Measurements from ENCODE around the gene TAF7L.

The TAF7L gene

DNA sequence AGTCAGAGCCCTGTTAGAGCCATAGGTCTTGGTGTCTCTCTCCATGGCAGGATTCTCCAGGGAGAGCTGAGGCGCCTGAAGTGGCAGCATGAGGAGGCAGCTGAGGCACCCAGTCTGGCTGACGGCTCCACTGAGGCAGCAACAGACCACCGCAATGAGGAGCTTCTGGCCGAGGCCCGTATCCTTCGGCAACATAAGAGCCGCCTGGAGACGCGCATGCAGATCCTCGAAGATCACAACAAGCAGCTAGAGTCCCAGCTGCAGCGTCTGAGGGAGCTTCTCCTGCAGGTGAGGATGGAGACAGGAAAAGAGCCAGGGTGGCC lies 32.9 kb downstream of the TAF7L start:
- no peak for DNase-seq
- Mint-ChIP-seq H3K4me1 (no peaks in the 10 kb centered on the region), H3K27me3 (ENCODE audit: low read depth, poor library complexity) (no peaks in the 10 kb centered on the region), H3K4me3 (no peak overlapping the region), H3K27ac (no peak overlapping the region), H3K36me3 (ENCODE audit: low read depth) (peaks cover 6% of the 10 kb centered on the region), H3K9me3 (peaks cover 40% of the 10 kb centered on the region)
- TF ChIP-seq, protein P1, sequence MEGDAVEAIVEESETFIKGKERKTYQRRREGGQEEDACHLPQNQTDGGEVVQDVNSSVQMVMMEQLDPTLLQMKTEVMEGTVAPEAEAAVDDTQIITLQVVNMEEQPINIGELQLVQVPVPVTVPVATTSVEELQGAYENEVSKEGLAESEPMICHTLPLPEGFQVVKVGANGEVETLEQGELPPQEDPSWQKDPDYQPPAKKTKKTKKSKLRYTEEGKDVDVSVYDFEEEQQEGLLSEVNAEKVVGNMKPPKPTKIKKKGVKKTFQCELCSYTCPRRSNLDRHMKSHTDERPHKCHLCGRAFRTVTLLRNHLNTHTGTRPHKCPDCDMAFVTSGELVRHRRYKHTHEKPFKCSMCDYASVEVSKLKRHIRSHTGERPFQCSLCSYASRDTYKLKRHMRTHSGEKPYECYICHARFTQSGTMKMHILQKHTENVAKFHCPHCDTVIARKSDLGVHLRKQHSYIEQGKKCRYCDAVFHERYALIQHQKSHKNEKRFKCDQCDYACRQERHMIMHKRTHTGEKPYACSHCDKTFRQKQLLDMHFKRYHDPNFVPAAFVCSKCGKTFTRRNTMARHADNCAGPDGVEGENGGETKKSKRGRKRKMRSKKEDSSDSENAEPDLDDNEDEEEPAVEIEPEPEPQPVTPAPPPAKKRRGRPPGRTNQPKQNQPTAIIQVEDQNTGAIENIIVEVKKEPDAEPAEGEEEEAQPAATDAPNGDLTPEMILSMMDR (IDR thresholded peaks at IDR 0.05) = no peak

DNA sequence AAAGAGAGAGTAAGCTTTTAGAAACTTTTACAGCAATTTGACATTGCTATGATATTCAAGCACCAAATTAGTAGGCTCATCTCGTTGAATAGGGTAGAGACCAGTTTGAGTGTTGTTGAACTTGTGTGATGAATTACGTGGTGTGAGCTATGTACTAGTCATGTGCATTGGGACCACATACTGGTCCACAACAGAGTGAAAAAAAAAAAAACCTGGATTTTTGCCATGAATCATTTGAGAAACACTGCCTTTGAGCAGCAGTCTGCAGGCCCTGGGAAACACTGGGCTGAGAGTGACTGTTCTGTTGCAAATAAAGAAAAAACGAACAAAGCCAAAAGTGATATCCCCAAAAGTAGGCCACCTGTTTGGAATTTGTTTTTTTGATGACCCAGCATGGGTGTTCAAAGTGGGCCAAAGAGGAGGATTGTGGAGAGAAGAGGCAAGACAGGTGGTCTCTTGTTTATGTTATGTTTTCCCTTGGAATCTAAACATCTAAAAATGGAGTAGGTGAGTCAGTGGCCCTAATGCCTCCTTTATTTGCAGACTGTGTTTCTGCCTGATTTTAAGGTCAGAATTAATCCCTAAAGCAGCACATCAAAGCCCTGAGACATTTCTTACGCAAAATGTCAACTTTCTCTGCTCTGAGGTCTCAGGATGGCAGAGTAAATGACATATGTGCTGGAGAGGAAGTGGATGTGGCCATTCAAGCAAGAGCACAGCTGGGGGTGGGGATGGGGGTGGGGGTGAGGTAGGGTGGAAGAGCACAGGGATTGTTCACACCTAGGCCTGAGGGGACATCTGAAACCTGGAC lies 33.5 kb downstream of the TAF7L start:
- TF ChIP-seq, protein P1 (IDR thresholded peaks at IDR 0.05) = no peak
- DNase-seq = no peak
- Mint-ChIP-seq H3K4me3 (no peak overlapping the region), H3K4me1 (no peaks in the 10 kb centered on the region), H3K27ac (no peak overlapping the region), H3K36me3 (ENCODE audit: low read depth) (peaks cover 6% of the 10 kb centered on the region), H3K27me3 (ENCODE audit: low read depth, poor library complexity) (no peaks in the 10 kb centered on the region), H3K9me3 (peaks cover 37% of the 10 kb centered on the region)

DNA sequence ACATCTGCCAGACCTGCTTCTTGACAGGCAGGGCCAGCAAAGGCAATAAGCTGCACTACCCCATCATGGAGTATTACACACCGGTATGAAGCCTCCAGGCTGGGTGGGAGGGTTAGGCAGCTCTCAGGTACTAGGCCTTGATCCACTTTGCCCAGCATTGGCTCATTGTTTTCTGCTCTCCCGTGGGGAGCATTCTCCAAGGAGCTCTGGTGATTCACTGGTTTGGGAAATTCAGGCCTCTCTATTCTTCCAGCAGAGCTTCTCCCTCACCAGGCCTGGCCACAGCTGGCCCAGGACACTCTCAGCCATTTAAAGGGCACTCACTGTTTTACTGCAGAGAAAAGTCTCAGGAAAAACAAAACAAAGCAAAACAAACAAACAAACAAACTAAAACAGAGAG lies 38.5 kb downstream of the TAF7L start:
- no peaks in the 10 kb centered on the region for H3K4me1 Mint-ChIP-seq
- DNase-seq = no peak
- peaks cover 40% of the 10 kb centered on the region for H3K9me3 Mint-ChIP-seq
- H3K4me3 Mint-ChIP-seq = no peak overlapping the region
- no peaks in the 10 kb centered on the region for H3K27me3 Mint-ChIP-seq (ENCODE audit: low read depth, poor library complexity)
- no peak overlapping the region for H3K27ac Mint-ChIP-seq
- TF ChIP-seq, protein P1 (IDR thresholded peaks at IDR 0.05) = no peak
- H3K36me3 Mint-ChIP-seq (ENCODE audit: low read depth) = peaks cover 6% of the 10 kb centered on the region

DNA sequence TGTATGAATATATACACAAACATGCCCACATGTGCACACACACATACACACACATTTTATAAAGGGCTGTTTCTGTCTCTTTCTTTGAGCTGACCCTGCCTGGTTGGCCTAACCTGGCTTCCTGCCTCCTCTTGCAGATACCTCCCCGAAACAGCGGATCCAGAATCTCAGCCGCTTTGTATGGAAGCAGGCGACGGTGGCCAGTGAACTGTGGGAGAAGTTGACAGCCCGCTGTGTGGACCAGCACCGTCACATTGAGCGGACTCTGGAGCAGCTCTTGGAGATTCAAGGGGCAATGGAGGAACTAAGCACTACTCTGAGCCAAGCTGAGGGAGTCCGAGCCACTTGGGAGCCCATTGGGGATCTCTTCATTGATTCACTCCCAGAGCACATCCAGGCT lies 49.6 kb downstream of the TAF7L start:
- DNase-seq = no peak
- Mint-ChIP-seq H3K4me1 (no peaks in the 10 kb centered on the region), H3K4me3 (no peak overlapping the region), H3K36me3 (ENCODE audit: low read depth) (peaks cover 6% of the 10 kb centered on the region), H3K27me3 (ENCODE audit: low read depth, poor library complexity) (peaks cover 2% of the 10 kb centered on the region), H3K27ac (no peak overlapping the region), H3K9me3 (peaks cover 29% of the 10 kb centered on the region)
- TF ChIP-seq, protein P1 (IDR thresholded peaks at IDR 0.05) = no peak

DNA sequence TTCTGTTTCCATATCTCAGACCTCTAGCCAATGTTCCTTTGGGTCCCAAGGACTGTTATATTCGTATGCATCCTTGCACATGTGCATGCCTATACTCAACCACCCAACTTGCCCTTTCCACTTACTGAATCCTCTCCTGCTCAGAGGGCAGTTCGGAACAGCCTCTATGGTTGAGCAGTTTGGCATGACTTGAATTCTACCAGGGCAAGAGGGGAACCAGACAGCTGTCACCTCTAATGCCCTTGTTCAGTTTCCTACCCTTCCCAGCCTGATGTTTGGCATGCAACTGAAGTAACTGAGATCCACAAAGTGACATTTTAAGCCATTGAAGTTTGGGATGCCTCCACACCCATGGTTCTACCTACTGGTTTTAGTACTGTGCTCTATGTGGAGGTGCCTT lies 54.1 kb downstream of the TAF7L start:
- no peak overlapping the region for H3K27ac Mint-ChIP-seq
- peaks cover 3% of the 10 kb centered on the region for H3K27me3 Mint-ChIP-seq (ENCODE audit: low read depth, poor library complexity)
- no peaks in the 10 kb centered on the region for H3K4me1 Mint-ChIP-seq
- TF ChIP-seq, protein P1 (IDR thresholded peaks at IDR 0.05) = no peak
- DNase-seq = no peak
- peaks cover 38% of the 10 kb centered on the region for H3K9me3 Mint-ChIP-seq
- H3K36me3 Mint-ChIP-seq (ENCODE audit: low read depth) = no peaks in the 10 kb centered on the region
- H3K4me3 Mint-ChIP-seq = no peak overlapping the region

DNA sequence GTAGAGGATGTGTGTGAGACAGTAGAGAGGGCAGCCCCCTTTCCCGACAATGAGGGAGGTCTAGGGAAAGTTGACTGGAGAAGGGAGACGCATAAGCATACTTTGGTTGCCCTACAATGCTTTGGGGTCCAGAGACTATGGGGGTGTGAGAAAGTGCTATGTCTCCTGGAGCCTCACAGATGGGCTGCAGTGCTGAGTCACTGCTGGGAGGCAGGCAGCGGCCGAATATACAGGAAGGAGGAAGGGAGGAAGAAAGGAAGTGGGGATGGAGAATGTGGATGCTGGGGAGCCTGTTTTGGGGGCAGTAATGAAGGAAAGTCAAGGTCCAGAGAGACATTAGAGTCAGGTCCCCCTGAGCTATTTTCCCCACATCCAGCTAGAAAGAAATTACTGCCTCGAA lies 58.8 kb downstream of the TAF7L start:
- H3K4me1 Mint-ChIP-seq = no peaks in the 10 kb centered on the region
- peaks cover 42% of the 10 kb centered on the region for H3K9me3 Mint-ChIP-seq
- H3K27me3 Mint-ChIP-seq (ENCODE audit: low read depth, poor library complexity) = peaks cover 6% of the 10 kb centered on the region
- no peak overlapping the region for H3K27ac Mint-ChIP-seq
- DNase-seq = no peak
- TF ChIP-seq, protein P1 (IDR thresholded peaks at IDR 0.05) = no peak
- no peak overlapping the region for H3K4me3 Mint-ChIP-seq
- no peaks in the 10 kb centered on the region for H3K36me3 Mint-ChIP-seq (ENCODE audit: low read depth)

Measured in nephron progenitor cell (in vitro differentiated cells).